GM10266 (cell line): ENCODE data around the gene ARHGAP9.

Experiments
- DNase-seq: peaks from one replicate; pipeline ENCODE4 v3.0.0; 2012; ENCODE audit errors: extremely low spot score
- TF ChIP-seq, protein P1 (sequence below): IDR thresholded peaks from 2 replicates; pipeline ENCODE4 v1.5.1; 2012; ENCODE audit warnings: mild to moderate bottlenecking, low read depth; ENCODE audit not compliant: control insufficient read depth, insufficient read depth; ENCODE audit errors: missing control alignments

The ARHGAP9 gene

DNA sequence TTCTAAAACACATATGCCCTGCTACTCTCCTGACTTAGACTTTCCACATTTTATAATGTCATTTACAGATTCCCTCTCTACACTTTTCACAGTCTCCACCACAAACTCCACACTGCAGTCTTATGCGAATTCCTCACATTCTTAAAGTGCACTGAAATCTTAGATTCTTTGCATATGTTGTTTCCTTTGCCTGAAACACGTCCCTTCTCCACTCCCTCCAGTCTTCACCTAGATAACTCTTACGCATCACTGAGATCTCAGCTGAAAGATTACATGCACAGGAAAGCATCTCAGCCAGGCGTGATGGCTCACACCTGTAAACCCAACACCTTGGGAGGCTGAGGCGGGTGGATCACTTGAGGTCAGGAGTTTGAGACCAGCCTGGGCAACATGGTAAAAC is 3.8 kb upstream of the ARHGAP9 start:
- no peak for DNase-seq
- TF ChIP-seq, protein P1, sequence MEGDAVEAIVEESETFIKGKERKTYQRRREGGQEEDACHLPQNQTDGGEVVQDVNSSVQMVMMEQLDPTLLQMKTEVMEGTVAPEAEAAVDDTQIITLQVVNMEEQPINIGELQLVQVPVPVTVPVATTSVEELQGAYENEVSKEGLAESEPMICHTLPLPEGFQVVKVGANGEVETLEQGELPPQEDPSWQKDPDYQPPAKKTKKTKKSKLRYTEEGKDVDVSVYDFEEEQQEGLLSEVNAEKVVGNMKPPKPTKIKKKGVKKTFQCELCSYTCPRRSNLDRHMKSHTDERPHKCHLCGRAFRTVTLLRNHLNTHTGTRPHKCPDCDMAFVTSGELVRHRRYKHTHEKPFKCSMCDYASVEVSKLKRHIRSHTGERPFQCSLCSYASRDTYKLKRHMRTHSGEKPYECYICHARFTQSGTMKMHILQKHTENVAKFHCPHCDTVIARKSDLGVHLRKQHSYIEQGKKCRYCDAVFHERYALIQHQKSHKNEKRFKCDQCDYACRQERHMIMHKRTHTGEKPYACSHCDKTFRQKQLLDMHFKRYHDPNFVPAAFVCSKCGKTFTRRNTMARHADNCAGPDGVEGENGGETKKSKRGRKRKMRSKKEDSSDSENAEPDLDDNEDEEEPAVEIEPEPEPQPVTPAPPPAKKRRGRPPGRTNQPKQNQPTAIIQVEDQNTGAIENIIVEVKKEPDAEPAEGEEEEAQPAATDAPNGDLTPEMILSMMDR = no peak

DNA sequence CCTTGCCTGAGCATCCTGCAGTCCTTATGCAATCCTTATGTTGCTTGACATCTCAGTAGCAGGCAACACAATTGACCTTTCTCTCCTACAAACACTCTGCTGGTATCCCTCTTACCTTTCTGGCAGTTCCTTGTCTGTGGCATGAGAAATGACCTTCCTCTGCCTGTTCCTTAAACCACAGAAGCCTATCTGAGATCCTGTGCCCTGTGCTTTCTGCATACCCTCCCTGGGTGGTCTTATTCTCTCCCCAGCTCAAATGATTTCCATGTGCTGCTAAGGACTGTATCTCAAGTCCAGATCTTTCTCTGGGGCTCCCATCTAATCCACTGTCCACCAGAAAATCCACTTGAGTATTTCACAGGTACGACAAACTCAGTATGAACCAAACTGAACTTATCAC is 2.0 kb upstream of the ARHGAP9 start:
- DNase-seq = no peak
- TF ChIP-seq, protein P1 = no peak

DNA sequence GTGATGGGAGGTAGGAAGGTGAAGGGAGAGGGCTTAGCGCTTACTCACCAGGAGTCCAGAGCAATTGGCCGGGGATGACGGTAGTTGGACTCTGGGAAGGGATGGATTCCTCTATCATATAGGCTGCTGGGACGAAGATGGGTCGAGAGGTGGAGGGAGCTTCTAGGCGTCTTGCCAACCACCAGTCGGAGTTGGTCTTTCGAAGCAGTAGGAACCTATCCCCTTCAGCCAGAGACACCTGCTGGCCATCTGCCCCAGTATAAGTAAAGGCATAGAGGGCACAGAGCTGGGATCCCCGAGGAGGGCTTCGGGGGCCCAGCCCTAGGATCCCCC is 657 bp downstream of the ARHGAP9 start:
- no peak for DNase-seq
- TF ChIP-seq, protein P1 = no peak

DNA sequence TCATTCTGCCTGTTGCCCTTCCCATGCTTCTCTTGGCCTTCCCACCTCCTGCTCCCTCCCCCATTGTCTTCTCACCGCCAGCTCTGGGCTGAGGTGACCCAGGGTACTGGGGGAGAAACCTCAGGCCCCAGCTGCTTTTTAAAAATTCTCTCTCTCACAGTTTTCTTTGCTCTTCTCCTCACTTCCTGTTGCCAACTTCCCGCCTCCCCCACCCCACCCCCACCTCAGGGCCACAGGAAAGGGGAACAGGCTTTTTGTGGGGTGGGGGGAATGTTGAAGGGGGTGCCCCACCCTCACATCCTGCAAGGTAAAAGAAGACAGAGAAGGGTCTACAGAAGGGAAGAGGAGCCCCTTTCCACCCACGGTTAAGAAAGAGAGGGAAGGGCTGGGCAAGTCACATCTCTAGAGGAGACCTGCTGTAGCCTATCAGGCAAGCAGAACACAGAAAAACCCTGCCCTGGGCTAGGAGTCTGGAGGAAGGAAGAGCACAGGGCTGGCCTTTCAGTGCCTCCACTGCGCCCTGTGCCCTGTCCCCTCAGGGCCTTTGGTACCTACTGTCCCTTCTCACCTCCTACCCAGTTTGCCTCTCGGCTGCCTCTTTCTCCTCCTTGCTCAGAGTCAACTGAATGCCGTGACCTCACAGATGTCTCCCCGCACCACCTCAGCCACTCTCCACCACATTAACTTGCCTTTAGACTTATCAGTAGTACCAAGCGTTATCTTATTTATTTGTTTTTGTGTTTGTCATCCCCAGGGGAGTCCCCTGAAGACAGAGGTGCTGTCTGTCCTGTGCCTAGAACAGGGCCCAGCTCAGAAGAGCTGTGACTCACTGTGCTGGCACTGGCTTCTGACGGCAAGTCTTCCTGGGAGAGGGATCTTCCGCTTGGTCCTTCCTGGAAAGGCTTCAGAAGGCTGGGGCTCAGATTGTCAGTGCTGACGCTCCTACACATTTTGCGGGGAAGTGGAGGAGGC is 1.7 kb downstream of the ARHGAP9 start:
- TF ChIP-seq, protein P1 = no peak
- DNase-seq = peak; percentile 73

DNA sequence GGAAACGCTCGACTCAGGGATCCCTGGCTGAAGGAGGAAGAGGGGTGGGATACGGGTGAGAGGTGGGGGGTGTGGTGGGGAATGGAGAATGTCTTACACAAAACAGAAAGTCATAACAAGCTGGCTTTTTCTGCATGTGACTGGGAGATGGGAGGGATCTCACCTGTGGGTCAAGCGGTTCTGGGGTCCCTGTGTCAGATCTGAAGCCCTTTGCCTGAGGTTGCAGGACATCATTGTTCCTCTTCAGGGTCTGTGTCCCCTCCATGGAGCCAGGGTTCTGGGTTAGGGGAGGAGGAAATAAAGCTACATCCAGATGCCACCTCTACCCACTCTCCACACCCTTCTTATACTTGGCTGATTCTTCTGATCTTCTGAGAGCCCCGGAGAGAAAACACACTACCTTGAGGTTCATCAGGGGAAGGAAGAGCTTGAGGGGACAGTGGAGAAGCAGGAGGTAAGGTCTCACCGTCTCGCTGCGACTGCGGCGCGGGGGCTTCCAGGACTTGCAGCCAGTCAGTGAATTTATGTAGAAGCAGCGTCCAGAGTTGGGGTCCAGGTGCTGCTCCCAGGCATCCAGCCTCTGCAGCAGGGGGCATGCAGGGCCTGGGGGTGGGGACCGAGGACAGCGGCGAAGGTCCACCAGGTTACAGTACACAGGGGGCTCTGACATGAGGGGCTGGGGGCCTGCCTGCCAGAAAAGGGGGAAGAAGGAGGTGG is 2.5 kb downstream of the ARHGAP9 start:
- TF ChIP-seq, protein P1 = no peak
- DNase-seq = no peak

DNA sequence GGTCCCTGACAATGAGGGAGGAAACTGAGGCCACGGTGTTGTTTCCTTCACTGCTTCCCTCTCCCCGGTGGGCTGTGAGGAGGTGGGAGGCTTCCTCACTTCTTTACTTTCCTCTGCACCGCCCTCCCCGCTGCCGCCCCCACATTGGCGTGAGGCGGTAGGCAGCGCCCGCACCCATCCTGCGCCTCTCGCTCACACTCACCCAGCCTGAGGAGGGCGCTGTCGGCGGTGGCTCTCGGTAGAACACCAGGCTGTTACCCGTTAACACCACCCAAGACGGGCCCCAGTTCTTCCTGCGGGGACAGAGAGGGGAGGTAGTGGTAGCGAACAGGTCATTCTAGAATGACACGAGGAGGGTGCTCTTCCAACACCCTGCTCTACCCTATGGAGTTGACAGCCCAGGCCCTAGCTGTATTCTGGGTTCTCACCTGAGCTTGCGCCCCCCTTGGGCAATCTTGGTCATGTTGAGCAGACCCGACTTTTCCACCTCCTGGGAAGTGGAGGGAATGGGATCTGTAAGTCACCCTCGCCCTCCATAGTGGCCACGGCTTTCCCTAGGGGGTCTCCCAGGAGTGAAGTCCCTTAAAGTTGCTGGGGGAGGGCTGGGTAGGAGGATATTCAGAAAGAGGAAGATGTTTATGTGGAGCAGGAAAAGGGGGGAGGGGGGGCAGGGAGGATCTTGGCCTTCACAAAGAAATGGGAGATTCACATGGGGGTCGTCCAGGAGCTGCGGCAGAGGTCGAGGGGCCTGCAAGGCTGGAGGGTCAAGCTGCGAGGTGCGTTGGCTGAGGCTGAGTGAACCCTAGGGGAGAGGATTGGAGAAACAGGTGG is 3.3 kb downstream of the ARHGAP9 start:
- peak; percentile 83 for DNase-seq
- TF ChIP-seq, protein P1 = peak; percentile 72
